ENCODE results near the gene ALK.

Gene ALK

GRCh38 chr2:29601321-29601720 lies 320.1 kb downstream of the ALK start:
- CTCF ChIA-PET = no interaction called here

GRCh38 chr2:29599946-29600345 lies 321.4 kb downstream of the ALK start:
- CTCF ChIA-PET = interaction anchor here (0.7 kb wide), 1 partner anchor 128 kb away, joined by 3 read pairs; no protein-coding TSS in a partner anchor
- POLR2A ChIA-PET = no interaction called here

More at GRCh38 chr2:29601321-29601720, 320.1 kb downstream of the ALK start:
- Histone ChIP-seq H3K4me1 (ENCODE audit: control insufficient read depth, insufficient read depth, low read length) (no peaks in the 10 kb centered on the region), H3K27ac (ENCODE audit: extremely low read depth, low read depth, low read length) (no peak overlapping the region), H3K9me3 (ENCODE audit: control insufficient read depth, insufficient read depth, low read depth, low read length) (no peaks in the 10 kb centered on the region), H3K4me3 (ENCODE audit: low read depth, low read length) (no peak overlapping the region), H3K36me3 (ENCODE audit: control insufficient read depth in 2 of 2, insufficient read depth in 1 of 2, low read length in 2 of 2) (no peaks in the 10 kb centered on the region)
- TF ChIP-seq ZNF514 (tag by site-specific recombination; IDR thresholded peaks at IDR 0.05) = no peak
- TF ChIP-seq ZNF747 (tag by site-specific recombination; IDR thresholded peaks at IDR 0.05) = no peak
- no peak for TF ChIP-seq KLF17 (tag by site-specific recombination; IDR thresholded peaks at IDR 0.05)
- TF ChIP-seq ZBTB7A (tag by site-specific recombination; IDR thresholded peaks at IDR 0.05; ENCODE audit: low read depth) = no peak
- no peak for TF ChIP-seq ZBTB8A (tag by site-specific recombination; IDR thresholded peaks at IDR 0.05)
- TF ChIP-seq ZNF707 (tag by site-specific recombination; IDR thresholded peaks at IDR 0.05) = no peak
- no peak for TF ChIP-seq ZNF837 (tag by site-specific recombination; IDR thresholded peaks at IDR 0.05)
- TF ChIP-seq ZNF274 (IDR thresholded peaks at IDR 0.05; ENCODE audit: low read length) = no peak
- TF ChIP-seq ZNF274 (tag by site-specific recombination; IDR thresholded peaks at IDR 0.05; ENCODE audit: borderline replicate concordance) = no peak
- TF ChIP-seq PRDM6 (tag by site-specific recombination; IDR thresholded peaks at IDR 0.05) = no peak
- TF ChIP-seq ZNF658 (tag by site-specific recombination; IDR thresholded peaks at IDR 0.05) = no peak
- POLR2A ChIA-PET = no interaction called here

More at GRCh38 chr2:29599946-29600345, 321.4 kb downstream of the ALK start:
- no peaks in the 10 kb centered on the region for H3K4me1 ChIP-seq (ENCODE audit: control insufficient read depth, insufficient read depth, low read length)
- H3K36me3 ChIP-seq (ENCODE audit: control insufficient read depth in 2 of 2, insufficient read depth in 1 of 2, low read length in 2 of 2) = no peaks in the 10 kb centered on the region
- H3K4me3 ChIP-seq (ENCODE audit: low read depth, low read length) = no peak overlapping the region
- TF ChIP-seq HOXD13 (CRISPR knock-in tag; IDR thresholded peaks at IDR 0.05; ENCODE audit: borderline replicate concordance) (no peak), ZNF354C (tag by site-specific recombination; IDR thresholded peaks at IDR 0.05; ENCODE audit: borderline replicate concordance, low read depth) (no peak), EGR2 (tag by site-specific recombination; IDR thresholded peaks at IDR 0.05; ENCODE audit: low read depth) (no peak), ZNF10 (tag by site-specific recombination; IDR thresholded peaks at IDR 0.05) (no peak), ZBTB44 (tag by site-specific recombination; IDR thresholded peaks at IDR 0.05) (no peak), GLIS2 (tag by site-specific recombination; IDR thresholded peaks at IDR 0.05) (no peak), ZNF660 (tag by site-specific recombination; IDR thresholded peaks at IDR 0.05) (no peak), REST (tag by site-specific recombination; IDR thresholded peaks at IDR 0.05) (no peak), OSR2 (tag by site-specific recombination; IDR thresholded peaks at IDR 0.05) (no peak), YY1 (tag by site-specific recombination; IDR thresholded peaks at IDR 0.05) (no peak), ZNF501 (tag by site-specific recombination; IDR thresholded peaks at IDR 0.05) (no peak), ZNF362 (tag by site-specific recombination; IDR thresholded peaks at IDR 0.05) (no peak), ZNF121 (tag by site-specific recombination; IDR thresholded peaks at IDR 0.05) (no peak), ZNF239 (tag by site-specific recombination; IDR thresholded peaks at IDR 0.05) (no peak), ZSCAN23 (tag by site-specific recombination; IDR thresholded peaks at IDR 0.05) (no peak), ZNF692 (tag by site-specific recombination; IDR thresholded peaks at IDR 0.05) (no peak), ZNF473 (tag by site-specific recombination; IDR thresholded peaks at IDR 0.05) (no peak), FEZF1 (tag by site-specific recombination; IDR thresholded peaks at IDR 0.05) (no peak)
- no peaks in the 10 kb centered on the region for H3K9me3 ChIP-seq (ENCODE audit: control insufficient read depth, insufficient read depth, low read depth, low read length)
- H3K27ac ChIP-seq (ENCODE audit: extremely low read depth, low read depth, low read length) = no peak overlapping the region

All from HEK293 (cell line).